Measurements from ENCODE around the gene GABRB1.

Gene GABRB1

GRCh38 chr4:47469951-47470350 lies 438.6 kb downstream of the GABRB1 start:
- in situ Hi-C loops (cut with HindIII; ENCODE audit: low pct_ligation_motif_present, low pct_unique_long_range_greater_than_20kb, low sequenced_read_pairs) = no loop called here

GRCh38 chr4:47471064-47471463 lies 439.7 kb downstream of the GABRB1 start:
- in situ Hi-C loops (cut with HindIII; ENCODE audit: low pct_ligation_motif_present, low pct_unique_long_range_greater_than_20kb, low sequenced_read_pairs) = no loop called here
- no peak for DNase-seq

More at GRCh38 chr4:47469951-47470350, 438.6 kb downstream of the GABRB1 start:
- DNase-seq = no peak

GRCh38 chr4:47471591-47471990 lies 440.2 kb downstream of the GABRB1 start:
- in situ Hi-C loops (cut with HindIII; ENCODE audit: low pct_ligation_motif_present, low pct_unique_long_range_greater_than_20kb, low sequenced_read_pairs) = no loop called here
- no peak for DNase-seq

GRCh38 chr4:47473141-47473750 lies 441.9 kb downstream of the GABRB1 start:
- in situ Hi-C loops (cut with HindIII; ENCODE audit: low pct_ligation_motif_present, low pct_unique_long_range_greater_than_20kb, low sequenced_read_pairs) = no loop called here
- DNase-seq = no peak

GRCh38 chr4:47474799-47475198 lies 443.4 kb downstream of the GABRB1 start:
- no peak for DNase-seq
- in situ Hi-C loops (cut with HindIII; ENCODE audit: low pct_ligation_motif_present, low pct_unique_long_range_greater_than_20kb, low sequenced_read_pairs) = no loop called here

GRCh38 chr4:47475411-47475810 lies 444.0 kb downstream of the GABRB1 start:
- in situ Hi-C loops (cut with HindIII; ENCODE audit: low pct_ligation_motif_present, low pct_unique_long_range_greater_than_20kb, low sequenced_read_pairs) = no loop called here
- DNase-seq = no peak

Measured in ACHN (cell line).